ENCODE measurements around the gene VSX2.
"Not testable (repeated sequence)": the region's sequence is repeated elsewhere in the genome, so short reads cannot be mapped to it uniquely, and the experiment has no call there.

VSX2 gene

GRCh38 chr14:74260525-74261233 is 21.4 kb downstream of the VSX2 start:
- DNase-seq = no peak

DNA sequence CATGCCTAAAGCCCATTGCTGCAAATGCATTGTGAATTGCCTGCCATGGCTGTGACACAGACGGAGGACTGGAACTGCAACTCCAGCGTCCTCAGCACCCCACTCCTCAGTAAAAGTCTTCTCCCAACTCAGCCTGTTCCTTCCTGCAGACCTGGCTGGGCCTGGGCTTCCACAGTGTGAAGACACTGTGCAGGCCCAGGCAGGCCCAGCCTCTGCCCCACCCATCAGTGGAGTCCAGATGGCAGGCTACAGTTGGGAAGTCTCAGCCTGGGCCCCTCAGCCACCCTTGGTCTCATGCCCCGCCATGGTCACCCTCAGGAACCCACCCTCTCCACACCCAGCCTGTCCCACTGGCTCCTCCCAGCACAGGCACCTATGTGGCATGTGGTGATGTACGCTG is 22.0 kb downstream of the VSX2 start:
- no peak for DNase-seq

GRCh38 chr14:74262076-74262475 is 22.8 kb downstream of the VSX2 start:
- DNase-seq = no peak

DNA sequence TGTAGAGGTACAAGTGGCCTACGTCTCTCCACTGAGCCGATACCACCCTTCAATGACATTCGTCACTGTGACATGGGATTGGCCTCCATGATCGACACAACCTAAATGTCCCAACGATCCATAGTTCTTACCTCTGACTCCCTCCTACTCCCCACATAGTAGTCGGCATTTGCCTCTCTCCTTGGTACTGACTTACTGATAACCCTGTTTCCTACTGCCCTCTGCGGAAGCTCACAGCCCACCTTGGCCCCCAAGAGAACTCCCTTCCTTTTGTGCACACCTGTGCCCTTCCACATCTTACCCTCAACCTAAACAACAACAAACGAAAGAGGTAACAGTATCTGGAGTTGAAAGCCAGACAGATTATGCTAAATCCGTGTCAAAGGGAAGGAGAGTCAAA is 23.9 kb downstream of the VSX2 start:
- no peak for DNase-seq

GRCh38 chr14:74263921-74264320 is 24.7 kb downstream of the VSX2 start:
- DNase-seq = no peak

GRCh38 chr14:74265301-74265965 is 26.2 kb downstream of the VSX2 start:
- DNase-seq = no peak

DNA sequence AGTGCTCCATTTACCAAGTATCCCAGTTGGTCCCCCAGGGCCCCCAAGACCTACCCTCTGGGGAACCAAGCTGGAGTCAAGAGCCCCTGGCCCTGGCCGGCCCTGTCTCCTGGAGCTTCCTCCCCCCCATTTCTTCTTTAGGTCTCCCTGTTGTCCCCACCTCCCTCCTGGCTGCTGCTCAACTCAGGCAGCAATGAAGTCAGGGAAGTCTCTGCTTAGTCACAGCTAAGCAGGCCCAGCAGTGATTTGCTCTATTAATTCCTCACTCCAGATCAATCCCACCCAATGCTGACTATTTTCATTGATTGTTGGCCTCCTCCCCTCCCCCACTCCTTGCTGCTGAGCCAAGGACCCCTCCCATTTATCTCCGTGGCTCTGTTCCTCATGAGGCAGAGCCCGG is 28.3 kb downstream of the VSX2 start:
- DNase-seq = no peak

GRCh38 chr14:74270382-74271177 is 31.3 kb downstream of the VSX2 start:
- not testable (repeated sequence) for DNase-seq

DNA sequence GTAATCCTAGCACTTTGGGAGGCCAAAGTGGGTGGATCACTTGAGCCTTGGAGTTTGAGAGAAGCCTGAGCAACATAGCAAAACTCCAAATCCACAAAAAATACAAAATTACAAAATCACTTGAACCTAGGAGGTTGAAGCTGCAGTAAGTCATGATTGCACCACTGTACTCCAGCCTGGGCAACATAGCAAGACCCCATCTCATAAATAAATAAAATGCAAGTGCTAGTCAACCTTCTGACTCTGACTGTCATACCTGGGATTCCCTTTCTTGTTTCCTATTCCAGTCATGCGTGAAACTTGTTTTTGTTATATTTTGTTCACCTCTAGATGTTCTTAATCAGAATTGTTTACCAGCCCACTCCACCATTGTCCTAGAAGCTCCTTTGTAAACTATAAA is 32.1 kb downstream of the VSX2 start:
- DNase-seq = no peak

DNA sequence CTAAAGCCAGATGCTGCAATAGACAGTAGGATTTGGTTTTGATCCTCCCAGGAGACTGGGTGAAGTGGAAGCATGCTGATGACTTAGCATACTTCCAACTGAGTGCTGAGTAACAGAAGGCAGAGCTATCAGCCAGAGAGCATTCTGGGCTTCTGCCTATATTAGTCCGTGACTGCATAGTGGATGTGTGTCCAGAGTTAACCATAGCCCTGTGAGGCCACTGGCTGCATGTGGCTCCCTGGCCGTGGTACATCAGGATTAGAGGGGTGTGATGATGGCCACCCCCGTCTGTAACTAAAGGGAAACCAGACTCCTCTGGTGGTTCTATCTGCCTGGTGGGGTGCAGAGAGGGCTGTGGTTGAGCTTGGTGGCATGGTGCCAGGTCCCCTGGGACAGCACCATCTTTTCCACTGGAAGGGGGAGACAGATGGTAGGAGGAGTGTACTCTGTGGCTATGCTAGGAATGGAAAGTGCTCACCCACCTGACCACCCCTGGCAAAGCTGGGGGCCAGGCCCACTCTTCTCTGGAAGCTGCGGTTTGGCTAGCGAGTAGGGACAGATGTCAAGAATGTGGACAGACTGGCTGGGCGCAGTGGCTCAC is 36.1 kb downstream of the VSX2 start:
- DNase-seq = no peak

GRCh38 chr14:74278080-74278479 is 38.8 kb downstream of the VSX2 start:
- DNase-seq = no peak

DNA sequence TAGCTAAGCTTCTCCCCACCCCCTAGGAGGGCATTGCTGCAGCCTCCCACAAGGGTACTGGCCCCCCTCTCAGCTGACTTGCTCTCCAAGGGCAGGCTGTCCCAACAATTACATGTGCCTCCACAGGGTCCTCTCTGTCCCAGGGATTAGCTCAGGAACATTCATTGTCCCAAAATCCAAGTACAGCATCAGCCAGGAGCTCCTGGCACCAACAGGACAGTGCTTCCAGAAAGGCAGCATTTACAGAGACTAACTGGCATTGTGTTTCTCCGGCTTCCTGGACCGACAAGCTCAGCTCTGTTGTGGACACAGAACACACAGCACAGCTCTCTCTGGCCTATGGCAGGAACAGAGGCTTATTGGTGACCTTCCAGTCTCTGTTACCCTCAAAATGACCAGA is 41.8 kb downstream of the VSX2 start:
- DNase-seq = no peak

GRCh38 chr14:74286736-74287135 is 47.5 kb downstream of the VSX2 start:
- no peak for DNase-seq

DNA sequence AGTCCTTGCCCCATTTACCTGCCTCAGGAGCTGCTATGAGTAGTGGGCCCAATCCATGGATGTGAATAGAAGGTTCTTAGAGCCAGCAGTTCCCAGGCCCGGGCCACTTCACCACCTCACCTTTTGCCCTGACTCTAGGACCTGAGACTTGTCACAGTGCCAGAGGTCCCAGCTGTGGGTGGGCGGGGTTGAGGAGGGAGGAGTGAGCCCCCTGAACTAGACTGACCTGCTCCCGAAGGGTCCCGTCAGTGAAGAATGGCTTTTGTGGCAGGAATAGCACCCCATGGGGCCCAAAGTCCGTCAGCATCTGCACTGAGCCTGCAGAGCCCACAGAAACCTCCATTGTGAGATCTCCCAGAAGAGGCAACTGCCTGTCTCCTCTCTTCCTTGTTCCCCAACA is 50.6 kb downstream of the VSX2 start:
- DNase-seq = no peak

- DNase-seq = no peak
Measured at GRCh38 chr14:74290415-74290814, 51.2 kb downstream of the VSX2 start.

DNA sequence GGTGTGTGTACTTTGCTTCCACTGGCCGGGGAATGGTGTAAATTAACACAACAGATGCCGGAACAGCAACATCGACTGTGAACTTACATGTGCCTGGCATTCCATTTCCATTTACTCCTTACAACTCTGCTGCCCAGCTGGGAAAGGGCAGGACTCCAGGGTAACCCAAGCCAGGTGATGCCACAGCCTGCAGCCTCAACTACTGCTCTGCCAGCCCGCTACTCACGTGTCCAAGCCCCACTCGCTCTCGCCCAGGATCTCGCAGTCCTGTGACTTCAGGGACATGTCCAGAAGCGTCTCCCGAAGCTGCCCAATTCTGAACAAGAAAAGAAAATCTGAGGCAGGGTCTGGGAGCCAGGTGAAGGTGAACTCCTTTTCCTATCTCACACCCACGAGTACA is 52.8 kb downstream of the VSX2 start:
- DNase-seq = no peak

DNA sequence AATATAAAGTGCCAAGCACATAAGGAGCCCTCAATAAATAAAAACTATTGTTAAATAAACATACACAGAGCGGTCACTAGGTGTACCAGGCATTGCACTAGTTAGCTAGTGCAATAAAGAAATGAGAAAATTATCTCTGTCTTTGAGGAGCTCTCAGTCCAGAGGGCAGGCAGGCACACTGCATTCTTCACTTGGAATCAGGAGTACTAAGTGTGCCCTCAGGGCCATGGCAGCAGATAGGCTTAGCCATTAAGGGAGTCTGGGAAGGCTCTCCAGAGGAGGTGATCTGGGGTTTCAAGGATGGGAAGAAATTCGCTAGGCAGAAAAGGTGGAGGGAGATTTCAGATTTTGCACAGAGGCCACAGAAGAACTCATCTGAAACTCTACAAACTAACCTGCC is 54.4 kb downstream of the VSX2 start:
- DNase-seq = no peak

GRCh38 chr14:74296037-74296467 is 56.8 kb downstream of the VSX2 start:
- DNase-seq = no peak

GRCh38 chr14:74297986-74298385 is 58.7 kb downstream of the VSX2 start:
- no peak for DNase-seq

DNA sequence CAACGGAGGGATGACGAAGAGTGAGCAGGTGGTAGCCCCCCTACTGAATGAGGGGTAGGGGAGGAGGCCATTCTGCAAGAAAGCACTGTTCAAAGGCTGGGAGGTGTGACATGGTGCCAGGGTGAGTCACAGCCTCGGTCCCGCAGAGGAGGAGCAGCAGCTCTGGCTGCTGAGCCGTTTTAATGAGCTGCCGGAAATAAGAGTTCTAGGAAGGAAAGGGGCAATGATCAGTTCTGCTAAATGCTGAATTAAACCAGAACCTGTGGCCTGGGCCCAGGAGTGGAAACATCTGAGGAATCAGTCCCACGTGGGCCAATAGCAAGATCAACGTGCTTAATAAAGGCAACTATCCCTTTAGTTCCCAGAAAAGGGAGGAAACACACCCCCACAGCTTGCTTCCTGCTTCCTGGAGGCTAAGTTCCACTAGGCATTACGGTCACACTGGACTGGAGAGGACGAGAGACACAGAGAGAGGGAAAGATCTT is 59.9 kb downstream of the VSX2 start:
- DNase-seq = no peak

- no peak for DNase-seq
Measured at GRCh38 chr14:74301594-74302151, 62.4 kb downstream of the VSX2 start.

DNA sequence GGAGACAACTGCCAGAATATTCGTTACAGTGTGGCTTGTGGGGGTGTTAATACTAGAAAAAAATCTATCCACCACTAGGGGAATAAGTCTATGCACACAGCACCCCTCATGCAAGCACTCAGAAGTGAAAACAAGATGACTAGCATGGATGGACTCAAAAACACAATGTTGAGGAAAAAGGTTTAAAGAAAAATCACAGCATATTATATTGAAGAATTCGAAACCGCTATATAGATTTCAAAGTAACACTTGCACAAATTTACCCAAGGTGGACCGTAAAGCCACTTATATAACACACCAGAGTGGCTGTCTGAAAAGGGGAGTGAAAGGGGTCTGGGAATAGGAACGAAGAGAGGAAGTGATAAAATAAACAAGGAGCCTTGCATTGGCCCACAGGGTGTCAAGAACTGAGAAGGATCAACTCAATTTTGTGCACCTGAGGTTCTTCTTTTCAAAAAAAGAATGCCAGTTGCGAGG is 62.9 kb downstream of the VSX2 start:
- no peak for DNase-seq

Measured in NCI-H1092 (cell line).